HepG2 (cell line): ENCODE data around the gene SGPL1. TPM values are rescaled to one million over a fixed set of nuclear protein-coding genes. Genes with fewer than 3 reads are reported as not detected.

Source experiments
- DPF2 ChIP-seq: sonication (generic); formaldehyde crosslinking; IDR thresholded peaks from 2 replicates; pipeline ENCODE4 v1.4.0; 2020; ENCODE audit warnings: mild to moderate bottlenecking, low read depth, missing genetic modification reagents, borderline replicate concordance
- EEA1 ChIP-seq: sonication (generic); formaldehyde crosslinking; IDR thresholded peaks from 2 replicates; pipeline ENCODE4 v1.5.1; 2020; ENCODE audit warnings: mild to moderate bottlenecking, missing genetic modification reagents, borderline replicate concordance
- HNF4G ChIP-seq, 2 experiments: sonication (generic) in 1 of 2; formaldehyde crosslinking in 1 of 2; IDR thresholded peaks; 2 replicates each; pipeline versions ENCODE4 v1.4.0 to v1.6.1; 2011 to 2020; ENCODE audit warnings: borderline replicate concordance in 2 of 2, low read depth in 2 of 2, mild to moderate bottlenecking in 2 of 2, low read length in 1 of 2, missing genetic modification reagents in 1 of 2, moderate library complexity in 1 of 2
- MYC ChIP-seq: sonication (generic); formaldehyde crosslinking; IDR thresholded peaks from 2 replicates; pipeline ENCODE4 v1.9.0; 2021; ENCODE audit warnings: missing genetic modification reagents, borderline replicate concordance
- NR2F1 ChIP-seq, 2 experiments: fragments of 450-650 bp in 1 of 2; formaldehyde crosslinking in 1 of 2; IDR thresholded peaks; 2 replicates each; pipeline versions ENCODE4 v1.5.0 to v1.6.1; 2016 to 2020; ENCODE audit warnings: mild to moderate bottlenecking in 1 of 2, missing compliant biosample characterization in 1 of 2, missing genetic modification reagents in 1 of 2, moderate library complexity in 1 of 2
- SCMH1 ChIP-seq: sonication (generic); formaldehyde crosslinking; IDR thresholded peaks from 2 replicates; pipeline ENCODE4 v1.9.0; 2021; ENCODE audit warnings: missing genetic modification reagents, mild to moderate bottlenecking, borderline replicate concordance
- ZNF407 ChIP-seq: sonication (generic); formaldehyde crosslinking; IDR thresholded peaks from one replicate; pipeline ENCODE4 v1.5.1; 2020; ENCODE audit warnings: mild to moderate bottlenecking, missing genetic modification reagents; ENCODE audit errors: not compliant biosample characterization
- ZNF576 ChIP-seq: sonication (generic); formaldehyde crosslinking; IDR thresholded peaks from 2 replicates; pipeline ENCODE4 v1.4.0; 2020; ENCODE audit warnings: mild to moderate bottlenecking, missing genetic modification reagents
- ZNF761 ChIP-seq: sonication (generic); formaldehyde crosslinking; conservative IDR thresholded peaks from 2 replicates; pipeline ENCODE4 v1.4.0; 2020; ENCODE audit warnings: mild to moderate bottlenecking, missing genetic modification reagents
- ZNF878 ChIP-seq: sonication (generic); formaldehyde crosslinking; IDR thresholded peaks from 2 replicates; pipeline ENCODE4 v1.8.1; 2023; ENCODE audit warnings: mild to moderate bottlenecking, missing genetic modification reagents, moderate library complexity
- polyA plus RNA-seq, 8 experiments: library from polyadenylated mRNA; depleted of rRNA in 3 of 8; stranded (reverse) in 7 of 8; unstranded in 1 of 8; fragments of >200 nt; fragmentation: Illumina TruSeq in 4 of 8; extraction: Trizol in 4 of 8; gene quantifications; 2 replicates each; pipeline versions ENCODE4 v1.2.1 to v1.2.3, GENCODE V29; 2011 to 2016; ENCODE audit warnings: low read depth in 4 of 8, missing spikeins in 1 of 8, mixed read lengths in 1 of 8; ENCODE audit not compliant: insufficient read depth in 1 of 8
- total RNA-seq, 5 experiments: library from RNA; depleted of rRNA; stranded (reverse); fragments of >200 nt; fragmentation: Illumina TruSeq; extraction: Trizol; gene quantifications; 2 replicates each; pipeline ENCODE4 v1.2.3, GENCODE V29; 2016; ENCODE audit warnings: low read depth in 1 of 5

SGPL1 gene
- total and polyA plus RNA-seq, 2 of the 13 experiments (the other 11 are each of a cell fraction or from before 2014, with no cell fraction given) = 17.6 to 25.0 TPM

DNA sequence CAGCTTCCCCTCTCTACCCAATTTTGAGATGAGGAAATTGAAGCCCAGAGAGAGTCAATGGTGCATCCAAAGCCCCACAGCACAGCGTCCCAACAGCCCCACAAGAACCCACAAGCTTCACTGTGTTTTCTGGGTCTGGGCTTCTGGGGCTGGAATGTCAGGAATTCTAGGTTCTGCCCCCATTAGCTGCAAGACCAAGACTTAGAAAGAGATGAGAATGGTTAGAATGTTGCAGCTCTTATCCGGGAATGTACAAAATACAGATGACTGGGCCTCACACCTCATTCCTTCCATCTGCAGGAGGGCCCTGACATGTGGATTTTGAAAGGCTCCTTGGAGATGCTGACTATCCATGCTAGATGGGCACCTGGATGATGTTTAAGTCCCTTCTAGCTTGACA lies 6.0 kb upstream of the SGPL1 start (continued):
- TF ChIP-seq ZNF407 (CRISPR knock-in tag) (no peak), SCMH1 (CRISPR knock-in tag) (no peak), DPF2 (CRISPR knock-in tag) (no peak), HNF4G (IDR thresholded peaks at IDR 0.05; ENCODE audit: borderline replicate concordance, low read depth, low read length) (no peak), HNF4G (CRISPR knock-in tag; IDR thresholded peaks at IDR 0.05; ENCODE audit: borderline replicate concordance, low read depth) (no peak), ZNF878 (CRISPR knock-in tag) (no peak), MYC (no peak), NR2F1 (CRISPR knock-in tag; IDR thresholded peaks at IDR 0.05) (no peak), EEA1 (no peak), ZNF576 (no peak), ZNF761 (CRISPR knock-in tag) (no peak)
- TF ChIP-seq, all 625 proteins: peak for 0
